Glutamatergic neuron (in vitro differentiated cells): ENCODE data around the gene HOTAIR. TPM values are rescaled to one million over a fixed set of nuclear protein-coding genes. Genes with fewer than 3 reads are reported as not detected.

Source experiments
- DNase-seq: peaks from one replicate; pipeline ENCODE4 v3.0.0; 2022
- H3K27ac Mint-ChIP-seq: one replicate; pipeline ENCODE4 v1.8.0; 2020; ENCODE audit warnings: mild to moderate bottlenecking, mixed read lengths, inconsistent platforms; ENCODE audit not compliant: unreplicated experiment
- H3K27me3 Mint-ChIP-seq: one replicate; pipeline ENCODE4 v1.8.0; 2020; ENCODE audit warnings: mild to moderate bottlenecking, moderate library complexity, mixed read lengths, inconsistent platforms; ENCODE audit not compliant: unreplicated experiment
- H3K36me3 Mint-ChIP-seq: one replicate; pipeline ENCODE4 v1.8.0; 2020; ENCODE audit warnings: mild to moderate bottlenecking, mixed read lengths, inconsistent platforms; ENCODE audit not compliant: unreplicated experiment
- H3K4me1 Mint-ChIP-seq: one replicate; pipeline ENCODE4 v1.8.0; 2020; ENCODE audit warnings: mild to moderate bottlenecking, low read depth, mixed read lengths, inconsistent platforms; ENCODE audit not compliant: unreplicated experiment
- H3K4me3 Mint-ChIP-seq: one replicate; pipeline ENCODE4 v1.8.0; 2020; ENCODE audit warnings: mild to moderate bottlenecking, mixed read lengths, inconsistent platforms; ENCODE audit not compliant: unreplicated experiment
- H3K9me3 Mint-ChIP-seq: one replicate; pipeline ENCODE4 v1.8.0; 2020; ENCODE audit warnings: mild to moderate bottlenecking, moderate library complexity, mixed read lengths, inconsistent platforms; ENCODE audit not compliant: unreplicated experiment
- total RNA-seq: library from RNA; stranded (reverse); fragmentation: NEBNext Ultra II Directional; extraction: Animal tissue kit (Norgen Biotek cat#: 25700); gene quantifications from one replicate; pipeline ENCODE4 v1.2.1, GENCODE V29; 2021; ENCODE audit not compliant: unreplicated experiment
- TF ChIP-seq, protein P1 (sequence below): fragments of 200-600 bp; sonication (generic); IDR thresholded peaks from one replicate; pipeline ENCODE4 v1.5.0; 2021; ENCODE audit not compliant: partially characterized antibody, unreplicated experiment

HOTAIR gene
- total RNA-seq, 1 donor from 2014 or later = not detected

DNA sequence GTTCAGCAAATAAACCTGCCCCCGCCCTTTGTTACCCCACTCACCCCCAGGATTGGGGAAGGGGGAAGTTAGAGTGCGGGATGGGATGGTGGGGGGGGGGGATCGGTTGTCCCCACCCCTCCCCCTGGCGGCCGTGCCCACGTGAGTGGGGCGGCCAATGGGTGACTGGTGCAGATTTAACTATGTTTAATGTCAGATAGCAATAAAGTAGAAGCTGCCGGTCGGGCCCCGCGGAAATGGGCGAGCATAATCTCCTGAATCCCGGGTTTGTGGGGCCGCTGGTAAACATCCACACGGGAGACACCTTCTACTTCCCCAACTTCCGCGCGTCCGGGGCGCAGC, 20.1 kb downstream of the HOTAIR start, which contains the start of gene HOXC12:
Gene HOXC12 (plus strand): TSS at position 210 of the 342 bp plus-strand sequence. CDS start 27 bp downstream, at position 237.
- Mint-ChIP-seq H3K36me3 (no peaks in the 10 kb centered on the region), H3K9me3 (peaks cover 2% of the 10 kb centered on the region)

DNA sequence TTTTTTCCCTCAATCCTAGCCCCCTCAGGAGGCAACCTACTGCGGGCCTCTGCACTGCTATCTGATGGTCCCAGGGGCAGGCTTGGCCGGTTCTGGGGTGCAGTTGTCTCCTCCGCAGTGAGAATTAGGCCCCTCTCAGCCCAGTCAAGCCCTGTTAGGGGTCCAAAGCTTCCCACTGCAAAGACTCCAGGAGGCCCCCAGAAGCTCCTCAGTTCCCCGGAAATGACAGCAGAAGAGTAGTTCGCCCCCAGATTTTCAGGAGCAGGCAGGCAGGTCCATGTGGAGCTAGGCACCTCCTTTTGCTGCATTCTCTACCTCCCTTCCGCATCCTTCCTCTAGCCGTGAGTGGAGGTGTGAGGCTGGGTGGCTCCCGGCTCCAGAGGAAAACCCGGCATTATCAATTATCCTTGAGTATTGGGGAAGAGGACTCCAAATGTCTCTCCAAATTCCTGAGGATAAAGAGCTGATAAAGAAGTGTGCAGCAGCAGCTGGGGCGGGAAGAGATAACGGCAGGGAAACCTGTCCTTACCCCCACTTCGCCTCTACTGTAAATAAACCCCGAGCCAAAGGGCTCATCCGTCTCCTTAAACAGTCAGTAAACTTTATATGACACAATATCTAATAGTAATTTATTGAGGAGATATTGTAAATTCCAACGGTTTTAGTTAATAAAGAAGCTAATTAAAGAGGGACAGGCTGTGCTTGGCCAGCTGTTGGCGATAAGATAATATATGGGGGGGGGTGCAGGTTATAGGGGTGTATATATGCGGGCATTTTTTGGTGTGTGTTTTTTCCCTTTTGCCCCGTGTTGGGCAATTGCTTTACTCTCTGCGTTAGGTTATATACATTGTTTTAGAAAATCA, 20.7 kb downstream of the HOTAIR start:
- DNase-seq = no peak
- no peak overlapping the region for H3K4me3 Mint-ChIP-seq
- H3K27ac Mint-ChIP-seq = no peak overlapping the region

More for the DNA sequence above, 20.1 kb downstream of the HOTAIR start, which contains the start of gene HOXC12:
- H3K4me1 Mint-ChIP-seq = no peaks in the 10 kb centered on the region
- no peak within 1 kb of the TSS for H3K27ac Mint-ChIP-seq
- no peak within 1 kb of the TSS for H3K4me3 Mint-ChIP-seq
- no peak for DNase-seq
- H3K27me3 Mint-ChIP-seq = peaks cover 53% of the 10 kb centered on the region
- TF ChIP-seq, protein P1, sequence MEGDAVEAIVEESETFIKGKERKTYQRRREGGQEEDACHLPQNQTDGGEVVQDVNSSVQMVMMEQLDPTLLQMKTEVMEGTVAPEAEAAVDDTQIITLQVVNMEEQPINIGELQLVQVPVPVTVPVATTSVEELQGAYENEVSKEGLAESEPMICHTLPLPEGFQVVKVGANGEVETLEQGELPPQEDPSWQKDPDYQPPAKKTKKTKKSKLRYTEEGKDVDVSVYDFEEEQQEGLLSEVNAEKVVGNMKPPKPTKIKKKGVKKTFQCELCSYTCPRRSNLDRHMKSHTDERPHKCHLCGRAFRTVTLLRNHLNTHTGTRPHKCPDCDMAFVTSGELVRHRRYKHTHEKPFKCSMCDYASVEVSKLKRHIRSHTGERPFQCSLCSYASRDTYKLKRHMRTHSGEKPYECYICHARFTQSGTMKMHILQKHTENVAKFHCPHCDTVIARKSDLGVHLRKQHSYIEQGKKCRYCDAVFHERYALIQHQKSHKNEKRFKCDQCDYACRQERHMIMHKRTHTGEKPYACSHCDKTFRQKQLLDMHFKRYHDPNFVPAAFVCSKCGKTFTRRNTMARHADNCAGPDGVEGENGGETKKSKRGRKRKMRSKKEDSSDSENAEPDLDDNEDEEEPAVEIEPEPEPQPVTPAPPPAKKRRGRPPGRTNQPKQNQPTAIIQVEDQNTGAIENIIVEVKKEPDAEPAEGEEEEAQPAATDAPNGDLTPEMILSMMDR = no peak

GRCh38 chr12:53952871-53953734, 21.7 kb downstream of the HOTAIR start:
- TF ChIP-seq, protein P1 = no peak
- Mint-ChIP-seq H3K9me3 (peaks cover 3% of the 10 kb centered on the region), H3K36me3 (no peaks in the 10 kb centered on the region), H3K4me3 (no peak overlapping the region), H3K4me1 (no peaks in the 10 kb centered on the region), H3K27me3 (peaks cover 46% of the 10 kb centered on the region), H3K27ac (no peak overlapping the region)
- no peak for DNase-seq

More for the DNA sequence above, 20.7 kb downstream of the HOTAIR start:
- peaks cover 50% of the 10 kb centered on the region for H3K27me3 Mint-ChIP-seq
- H3K36me3 Mint-ChIP-seq = no peaks in the 10 kb centered on the region
- no peaks in the 10 kb centered on the region for H3K4me1 Mint-ChIP-seq
- H3K9me3 Mint-ChIP-seq = peaks cover 3% of the 10 kb centered on the region
- TF ChIP-seq, protein P1 = no peak

- Mint-ChIP-seq H3K9me3 (peaks cover 3% of the 10 kb centered on the region), H3K4me3 (no peak overlapping the region), H3K27ac (no peak overlapping the region), H3K36me3 (no peaks in the 10 kb centered on the region), H3K4me1 (no peaks in the 10 kb centered on the region), H3K27me3 (peaks cover 42% of the 10 kb centered on the region)
- DNase-seq = no peak
- TF ChIP-seq, protein P1 = no peak
Measured at GRCh38 chr12:53952335-53952694, 22.4 kb downstream of the HOTAIR start.
